AG04450 (cell line): ENCODE measurements around the gene SPEG. TPM values are rescaled to one million over a fixed set of nuclear protein-coding genes. Genes with fewer than 3 reads are reported as not detected.

ENCODE experiments used
- CTCF ChIA-PET: fragments of 300-600, 350-600 bp; formaldehyde crosslinking; extraction: SDS; loops from one replicate; lab custom pipeline; 2022; ENCODE audit warnings: antibody characterized with exemption, inconsistent platforms; lab: Charles Lee
- POLR2A ChIA-PET: fragments of 350-600 bp; formaldehyde crosslinking; extraction: SDS; loops from one replicate; lab custom pipeline; 2021; ENCODE audit warnings: antibody characterized with exemption, inconsistent platforms; lab: Yijun Ruan, JAX
- DNase-seq: peaks from one replicate; pipeline ENCODE4 v3.0.0-alpha.2; 2011; ENCODE audit warnings: low read depth, low spot score
- H3K27ac ChIP-seq: one replicate; pipeline ENCODE4 v1.5.1; 2012; ENCODE audit warnings: low read depth, low read length, control low read depth
- H3K27me3 ChIP-seq: one replicate; pipeline ENCODE4 v1.6.0; 2012; ENCODE audit warnings: low read length; ENCODE audit not compliant: control insufficient read depth, insufficient read depth
- H3K4me3 ChIP-seq: 2 replicates; pipeline ENCODE4 v1.5.1; 2011; ENCODE audit warnings: mild to moderate bottlenecking, low read depth, low read length, control low read depth
- H3K9me3 ChIP-seq: 2 replicates; pipeline ENCODE4 v1.5.1; 2012; ENCODE audit warnings: low read length; ENCODE audit not compliant: control insufficient read depth, insufficient read depth
- CTCF ChIP-seq: IDR thresholded peaks from 2 replicates; pipeline ENCODE4 v1.5.1; 2011; ENCODE audit warnings: low read depth, low read length, control low read depth, inconsistent platforms
- polyA minus RNA-seq: library from RNA; depleted of rRNA, polyadenylated mRNA; stranded (reverse); fragments of >200 nt; gene quantifications from 2 replicates; pipeline ENCODE4 v1.2.3, GENCODE V29; 2011; rRNA and poly(A)+ RNA removed
- polyA plus RNA-seq: library from polyadenylated mRNA; depleted of rRNA; stranded (reverse); fragments of >200 nt; gene quantifications from 2 replicates; pipeline ENCODE4 v1.2.3, GENCODE V29; 2011; rRNA removed

Gene SPEG
- polyA plus RNA-seq (28.0 and 32.8 TPM in 2 replicates), polyA minus RNA-seq (24.5 and 38.3 TPM in 2 replicates)

DNA sequence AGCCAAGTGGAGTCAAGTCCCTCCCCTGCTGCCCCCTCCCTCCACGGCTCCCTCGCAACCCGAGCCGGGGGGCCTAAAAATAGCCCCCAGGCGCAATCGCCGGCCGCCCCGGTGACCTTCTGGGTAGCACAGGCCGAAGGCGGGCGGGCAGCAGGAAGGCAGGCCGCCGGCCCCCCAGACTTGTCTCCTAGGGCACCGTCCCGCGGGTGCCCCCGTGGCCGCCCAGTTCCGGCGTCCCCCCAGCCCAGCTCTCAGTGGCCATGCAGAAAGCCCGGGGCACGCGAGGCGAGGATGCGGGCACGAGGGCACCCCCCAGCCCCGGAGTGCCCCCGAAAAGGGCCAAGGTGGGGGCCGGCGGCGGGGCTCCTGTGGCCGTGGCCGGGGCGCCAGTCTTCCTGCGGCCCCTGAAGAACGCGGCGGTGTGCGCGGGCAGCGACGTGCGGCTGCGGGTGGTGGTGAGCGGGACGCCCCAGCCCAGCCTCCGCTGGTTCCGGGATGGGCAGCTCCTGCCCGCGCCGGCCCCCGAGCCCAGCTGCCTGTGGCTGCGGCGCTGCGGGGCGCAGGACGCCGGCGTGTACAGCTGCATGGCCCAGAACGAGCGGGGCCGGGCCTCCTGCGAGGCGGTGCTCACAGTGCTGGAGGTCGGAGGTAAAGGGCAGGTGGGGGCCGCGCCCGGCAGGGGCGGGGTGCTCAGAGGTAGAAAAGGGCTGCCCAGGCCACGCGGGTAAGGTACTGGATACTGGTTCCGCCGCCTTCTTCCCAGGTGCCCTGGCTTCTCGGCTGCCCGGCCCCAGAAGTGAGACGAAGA is at the start of gene SPEG:
Gene SPEG (plus strand): TSS at position 126 of the 808 bp plus-strand sequence. CDS start 135 bp downstream, at position 261.
- CTCF ChIA-PET, result interaction anchor here (1.3 to 1.5 kb wide), 2 partner anchors 32 to 47 kb away, joined by 3 to 5 read pairs; no protein-coding TSS in a partner anchor

DNA sequence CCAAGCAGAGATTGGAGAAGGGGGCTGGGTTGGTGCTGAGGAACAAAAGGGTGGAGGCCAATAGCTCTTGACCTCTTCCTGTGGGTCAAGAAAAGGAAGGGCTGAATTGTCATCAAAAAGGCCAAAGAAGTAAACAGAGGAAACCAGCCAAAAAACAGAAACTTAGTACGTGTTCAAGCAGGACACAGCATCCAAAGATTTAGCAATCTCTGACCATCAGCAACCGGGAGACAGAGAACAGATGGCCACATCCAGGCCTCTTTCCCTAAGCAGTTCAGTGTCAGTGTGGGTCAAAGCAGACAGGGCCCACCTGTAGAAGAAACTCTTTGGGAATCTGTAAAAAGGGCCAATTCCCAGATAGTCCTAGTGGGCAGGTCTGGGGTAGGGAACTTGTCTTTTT is 49.8 kb upstream of the SPEG start:
- no peak for TF ChIP-seq CTCF
- CTCF ChIA-PET, result no interaction called here
- Histone ChIP-seq H3K4me3 (no peak overlapping the region), H3K9me3 (no peaks in the 10 kb centered on the region; the same call in 1 of the 2 replicates), H3K27me3 (no peaks in the 10 kb centered on the region), H3K27ac (no peak overlapping the region)
- no peak for DNase-seq
- POLR2A ChIA-PET, result interaction anchor here (0.5 to 0.8 kb wide), 2 partner anchors 16 to 168 kb away, joined by 4 read pairs; no protein-coding TSS in a partner anchor

More for the DNA sequence above, at the start of gene SPEG:
- H3K9me3 ChIP-seq, result no peaks in the 10 kb centered on the region; the same call in 1 of the 2 replicates
- no peaks in the 10 kb centered on the region for H3K27me3 ChIP-seq
- no peak for DNase-seq
- H3K4me3 ChIP-seq, result no peak within 1 kb of the TSS
- TF ChIP-seq CTCF, result no peak
- peak within 1 kb of the TSS; percentile 11 for H3K27ac ChIP-seq
- POLR2A ChIA-PET, result no interaction called here

DNA sequence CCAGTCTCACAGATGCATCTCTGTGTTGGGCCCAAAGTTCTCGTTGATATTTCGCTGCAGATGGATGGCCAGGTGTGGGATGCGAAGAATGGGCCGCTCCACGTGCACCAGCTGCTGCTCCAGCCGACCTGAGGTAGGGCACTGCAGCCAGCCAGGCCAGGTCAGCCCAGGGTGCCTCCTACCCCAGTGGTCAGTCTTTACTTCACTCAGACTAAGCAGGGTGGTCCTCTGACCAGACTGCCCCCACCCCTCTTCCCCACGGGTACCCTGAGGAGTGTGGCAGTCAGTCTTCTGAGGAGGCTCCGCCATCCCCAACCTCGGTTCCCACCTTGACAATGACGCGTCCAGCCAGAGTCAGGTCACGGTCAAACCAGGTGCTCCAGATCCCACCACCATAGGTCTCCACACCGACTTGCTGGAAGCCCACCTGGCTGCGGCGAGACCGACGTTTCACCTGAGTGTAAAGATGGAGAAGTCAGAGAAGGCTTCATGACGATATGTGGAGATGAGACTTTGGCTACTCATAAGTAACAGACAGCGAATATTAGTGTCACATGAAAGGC is 48.6 kb upstream of the SPEG start:
- Histone ChIP-seq H3K27ac (no peak overlapping the region), H3K9me3 (no peaks in the 10 kb centered on the region; the same call in 1 of the 2 replicates), H3K27me3 (peaks cover 3% of the 10 kb centered on the region), H3K4me3 (no peak overlapping the region)
- TF ChIP-seq CTCF, result no peak
- POLR2A ChIA-PET, result interaction anchor here (1.1 kb wide), 1 partner anchor 10 kb away, joined by 3 read pairs; no protein-coding TSS in a partner anchor
- DNase-seq, result no peak
- CTCF ChIA-PET, result no interaction called here

DNA sequence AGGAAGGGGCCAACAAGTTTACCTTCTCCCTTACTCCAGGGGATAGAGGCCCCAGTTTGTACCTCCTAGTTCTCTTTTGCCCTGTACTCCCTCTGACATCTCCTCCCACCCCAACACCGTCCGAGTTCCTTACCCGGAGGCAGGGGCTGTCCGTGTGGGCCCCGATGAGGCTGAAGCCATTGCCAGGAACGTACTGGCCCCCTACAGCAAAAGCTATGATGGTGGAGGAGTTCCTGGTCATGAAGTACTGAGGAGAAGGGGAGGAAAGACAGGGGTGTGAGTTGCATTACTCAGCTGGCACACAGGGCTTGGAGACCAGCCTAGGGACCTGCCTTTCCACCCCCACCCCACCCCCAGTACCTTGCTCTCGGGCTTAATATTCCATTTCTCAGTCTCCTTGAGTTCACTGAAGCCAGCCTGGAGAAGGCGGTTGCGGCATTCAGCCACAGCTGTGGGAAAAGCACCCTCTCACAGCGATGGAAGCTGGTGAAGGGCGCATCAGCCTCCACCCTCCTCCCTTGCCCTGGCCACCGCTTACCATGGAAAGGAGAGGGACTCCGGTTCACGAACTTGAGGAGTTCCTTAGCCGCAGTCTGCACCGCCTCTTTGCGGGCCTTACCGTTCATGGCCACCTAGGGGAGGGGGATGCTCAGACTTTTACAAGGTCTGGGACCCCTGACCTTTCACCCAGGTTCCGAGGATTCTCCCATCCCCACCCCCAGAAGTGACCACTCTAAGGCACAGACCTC is 47.9 kb upstream of the SPEG start:
- H3K27me3 ChIP-seq, result peaks cover 4% of the 10 kb centered on the region
- ChIA-PET CTCF (interaction anchor here (1.4 to 6.8 kb wide), 2 partner anchors 23 to 143 kb away, joined by 3 to 61 read pairs; no protein-coding TSS in a partner anchor), POLR2A (interaction anchor here (1.1 to 1.5 kb wide), 5 partner anchors 11 to 112 kb away, joined by 3 to 14 read pairs (median 6); partner anchors contain the start of genes DNAJB2 and GMPPA)
- H3K9me3 ChIP-seq, result no peaks in the 10 kb centered on the region; the same call in 1 of the 2 replicates
- peak overlapping the region; percentile 96 for H3K27ac ChIP-seq
- TF ChIP-seq CTCF, result no peak
- peak overlapping the region; percentile 90 for H3K4me3 ChIP-seq
- DNase-seq, result no peak
